Measurements from ENCODE around the gene TLCD1.

Gene TLCD1

GRCh38 chr17:28749516-28750177, 23.6 kb upstream of the TLCD1 start:
- Mint-ChIP-seq H3K4me1 (peaks cover 17% of the 10 kb centered on the region), H3K27ac (no peak overlapping the region), H3K36me3 (peaks cover 2% of the 10 kb centered on the region), H3K9me3 (no peaks in the 10 kb centered on the region), H3K4me3 (peak overlapping the region; percentile 42), H3K27me3 (no peaks in the 10 kb centered on the region)

GRCh38 chr17:28748852-28749515, 23.0 kb upstream of the TLCD1 start:
- Mint-ChIP-seq H3K27ac (peak overlapping the region; percentile 68), H3K9me3 (no peaks in the 10 kb centered on the region), H3K4me3 (peak overlapping the region; percentile 26), H3K4me1 (peaks cover 17% of the 10 kb centered on the region), H3K27me3 (no peaks in the 10 kb centered on the region), H3K36me3 (peaks cover 2% of the 10 kb centered on the region)

GRCh38 chr17:28747801-28748750, 22.0 kb upstream of the TLCD1 start:
- Mint-ChIP-seq H3K36me3 (peaks cover 2% of the 10 kb centered on the region), H3K27ac (peak overlapping the region; percentile 68), H3K4me1 (peaks cover 17% of the 10 kb centered on the region), H3K4me3 (peak overlapping the region; percentile 26), H3K9me3 (no peaks in the 10 kb centered on the region), H3K27me3 (no peaks in the 10 kb centered on the region)

- peaks cover 17% of the 10 kb centered on the region for H3K4me1 Mint-ChIP-seq
- peaks cover 2% of the 10 kb centered on the region for H3K36me3 Mint-ChIP-seq
- H3K27ac Mint-ChIP-seq, result no peak overlapping the region
- H3K27me3 Mint-ChIP-seq, result no peaks in the 10 kb centered on the region
- H3K4me3 Mint-ChIP-seq, result peak overlapping the region; percentile 92
- H3K9me3 Mint-ChIP-seq, result no peaks in the 10 kb centered on the region
Observed at GRCh38 chr17:28747051-28747691, 21.1 kb upstream of the TLCD1 start.

GRCh38 chr17:28746611-28747050, 20.6 kb upstream of the TLCD1 start:
- H3K27me3 Mint-ChIP-seq, result no peaks in the 10 kb centered on the region
- peak overlapping the region; percentile 51 for H3K27ac Mint-ChIP-seq
- peaks cover 17% of the 10 kb centered on the region for H3K4me1 Mint-ChIP-seq
- H3K36me3 Mint-ChIP-seq, result peaks cover 2% of the 10 kb centered on the region
- no peaks in the 10 kb centered on the region for H3K9me3 Mint-ChIP-seq
- peak overlapping the region; percentile 92 for H3K4me3 Mint-ChIP-seq

- Mint-ChIP-seq H3K4me1 (peaks cover 17% of the 10 kb centered on the region), H3K27ac (peak overlapping the region; percentile 51), H3K36me3 (peaks cover 2% of the 10 kb centered on the region), H3K27me3 (no peaks in the 10 kb centered on the region), H3K4me3 (peak overlapping the region; percentile 92), H3K9me3 (no peaks in the 10 kb centered on the region)
Observed at GRCh38 chr17:28745786-28746411, 19.9 kb upstream of the TLCD1 start.

GRCh38 chr17:28744972-28745785, 19.1 kb upstream of the TLCD1 start:
- H3K4me3 Mint-ChIP-seq, result peak overlapping the region; percentile 92
- peaks cover 2% of the 10 kb centered on the region for H3K36me3 Mint-ChIP-seq
- peaks cover 15% of the 10 kb centered on the region for H3K4me1 Mint-ChIP-seq
- no peaks in the 10 kb centered on the region for H3K9me3 Mint-ChIP-seq
- H3K27ac Mint-ChIP-seq, result peak overlapping the region; percentile 94
- no peaks in the 10 kb centered on the region for H3K27me3 Mint-ChIP-seq

GRCh38 chr17:28744104-28744971, 18.3 kb upstream of the TLCD1 start:
- Mint-ChIP-seq H3K4me3 (peak overlapping the region; percentile 92), H3K4me1 (peaks cover 11% of the 10 kb centered on the region), H3K27ac (peak overlapping the region; percentile 94), H3K36me3 (peaks cover 2% of the 10 kb centered on the region), H3K9me3 (no peaks in the 10 kb centered on the region), H3K27me3 (no peaks in the 10 kb centered on the region)

- Mint-ChIP-seq H3K27ac (peak within 1 kb of the TSS; percentile 94), H3K4me3 (peak within 1 kb of the TSS; percentile 92), H3K4me1 (peaks cover 15% of the 10 kb centered on the region), H3K9me3 (no peaks in the 10 kb centered on the region), H3K27me3 (no peaks in the 10 kb centered on the region), H3K36me3 (peaks cover 3% of the 10 kb centered on the region)
Observed at GRCh38 chr17:28743243-28744103, 17.4 kb upstream of the TLCD1 start, which contains the start of gene TRAF4. Gene TRAF4 (plus strand): TSS chr17:28744011. CDS start chr17:28744113, 102 bp downstream.

GRCh38 chr17:28741358-28742349, 15.6 kb upstream of the TLCD1 start:
- Mint-ChIP-seq H3K9me3 (no peaks in the 10 kb centered on the region), H3K27me3 (no peaks in the 10 kb centered on the region), H3K4me3 (no peak overlapping the region), H3K4me1 (peaks cover 21% of the 10 kb centered on the region), H3K27ac (no peak overlapping the region), H3K36me3 (peaks cover 2% of the 10 kb centered on the region)

- Mint-ChIP-seq H3K27ac (no peak overlapping the region), H3K4me3 (no peak overlapping the region), H3K9me3 (no peaks in the 10 kb centered on the region), H3K36me3 (peaks cover 2% of the 10 kb centered on the region), H3K27me3 (no peaks in the 10 kb centered on the region), H3K4me1 (peaks cover 15% of the 10 kb centered on the region)
Observed at GRCh38 chr17:28740406-28741357, 14.6 kb upstream of the TLCD1 start.
